GM23338 (cell line): ENCODE results near the gene ZNF491. TPM values are rescaled to one million over a fixed set of nuclear protein-coding genes. Genes with fewer than 3 reads are reported as not detected.

Experiments
- ATAC-seq: fragments of 200-7000 bp; cut with Tn5 transposase; 3 replicates; pipeline ENCODE4 v1.9.1; 2020
- DNase-seq: peaks from one replicate; pipeline ENCODE4 v3.0.0-alpha.2; 2015; ENCODE audit warnings: low spot score
- H2AFZ ChIP-seq: fragments of 200-600 bp; sonication (generic); 2 replicates; pipeline ENCODE4 v1.8.0; 2016; ENCODE audit warnings: antibody characterized with exemption, mild to moderate bottlenecking, moderate library complexity
- H3F3A ChIP-seq: fragments of 200-600 bp; sonication (generic); replicated peaks from 2 replicates; pipeline ENCODE4 v1.8.0; 2017; ENCODE audit warnings: antibody characterized with exemption, mixed run types, low read depth
- H3K27ac ChIP-seq: fragments of 200-600 bp; sonication (generic); 2 replicates; pipeline ENCODE4 v1.6.1; 2016; ENCODE audit warnings: low read depth
- H3K27me3 ChIP-seq: fragments of 200-600 bp; sonication (generic); 2 replicates; pipeline ENCODE4 v1.8.0; 2016; ENCODE audit warnings: mild to moderate bottlenecking, mixed run types, moderate library complexity; ENCODE audit not compliant: insufficient read depth
- H3K36me3 ChIP-seq: fragments of 200-600 bp; sonication (generic); 2 replicates; pipeline ENCODE4 v1.8.0; 2016; ENCODE audit warnings: mild to moderate bottlenecking; ENCODE audit not compliant: insufficient read depth
- H3K4me1 ChIP-seq: fragments of 200-600 bp; sonication (generic); 2 replicates; pipeline ENCODE4 v1.8.0; 2016; ENCODE audit warnings: mild to moderate bottlenecking, moderate library complexity; ENCODE audit not compliant: insufficient read depth
- H3K4me2 ChIP-seq: fragments of 200-600 bp; sonication (generic); 2 replicates; pipeline ENCODE4 v1.7.1; 2017; ENCODE audit warnings: mixed run types
- H3K4me3 ChIP-seq: fragments of 200-600 bp; sonication (generic); 2 replicates; pipeline ENCODE4 v1.6.1; 2016; ENCODE audit warnings: mixed run types
- H3K79me2 ChIP-seq: fragments of 200-600 bp; sonication (generic); replicated peaks from 2 replicates; pipeline ENCODE4 v1.8.0; 2017; ENCODE audit warnings: mild to moderate bottlenecking; ENCODE audit not compliant: insufficient read depth
- H3K9me2 ChIP-seq: fragments of 200-600 bp; sonication (generic); 2 replicates; pipeline ENCODE4 v1.8.0; 2017; ENCODE audit not compliant: insufficient read depth
- H4K20me1 ChIP-seq: fragments of 200-600 bp; sonication (generic); replicated peaks from 2 replicates; pipeline ENCODE4 v1.8.0; 2017; ENCODE audit warnings: mild to moderate bottlenecking; ENCODE audit not compliant: insufficient read depth
- H3K27ac Mint-ChIP-seq: 2 replicates; pipeline ENCODE4 v1.8.0; 2020; ENCODE audit warnings: inconsistent platforms, mild to moderate bottlenecking, moderate library complexity, mixed read lengths
- H3K27me3 Mint-ChIP-seq: 3 replicates; pipeline ENCODE4 v1.8.0; 2022; ENCODE audit warnings: low read depth, mild to moderate bottlenecking, moderate library complexity, mixed read lengths, inconsistent platforms; ENCODE audit not compliant: insufficient read depth, poor library complexity
- H3K36me3 Mint-ChIP-seq: 3 replicates; pipeline ENCODE4 v1.8.0; 2021; ENCODE audit warnings: low read depth, mild to moderate bottlenecking, inconsistent platforms, moderate library complexity, mixed read lengths
- H3K4me1 Mint-ChIP-seq: 3 replicates; pipeline ENCODE4 v1.8.0; 2020; ENCODE audit warnings: mild to moderate bottlenecking, inconsistent platforms, mixed read lengths
- H3K4me3 Mint-ChIP-seq: 3 replicates; pipeline ENCODE4 v1.8.0; 2021; ENCODE audit warnings: moderate library complexity, mild to moderate bottlenecking, inconsistent platforms, mixed read lengths
- H3K9me3 Mint-ChIP-seq: 3 replicates; pipeline ENCODE4 v1.8.0; 2020; ENCODE audit warnings: moderate library complexity, mild to moderate bottlenecking, inconsistent platforms, mixed read lengths
- ETS1 ChIP-seq: IDR thresholded peaks from 2 replicates; pipeline ENCODE4 v1.6.1; 2016; ENCODE audit warnings: antibody characterized with exemption
- EZH2 ChIP-seq: fragments of 200-600 bp; sonication (generic); IDR thresholded peaks from one replicate; pipeline ENCODE4 v1.8.0; 2017; ENCODE audit warnings: antibody characterized with exemption, mild to moderate bottlenecking, low read depth; ENCODE audit not compliant: unreplicated experiment
- NANOG ChIP-seq: IDR thresholded peaks from 2 replicates; pipeline ENCODE4 v1.6.1; 2016; ENCODE audit warnings: antibody characterized with exemption, borderline replicate concordance
- POLR2AphosphoS5 ChIP-seq: IDR thresholded peaks from 2 replicates; pipeline ENCODE4 v1.6.1; 2016; ENCODE audit warnings: antibody characterized with exemption, low read depth
- REST ChIP-seq: IDR thresholded peaks from one replicate; pipeline ENCODE4 v1.6.1; 2018; ENCODE audit warnings: antibody characterized with exemption; ENCODE audit not compliant: unreplicated experiment
- STAT1 ChIP-seq: IDR thresholded peaks from one replicate; pipeline ENCODE4 v1.6.1; 2016; ENCODE audit warnings: antibody characterized with exemption; ENCODE audit not compliant: unreplicated experiment
- ZNF114 ChIP-seq: fragments of 250-450 bp; sonication (Bioruptor Pico); IDR thresholded peaks from 2 replicates; pipeline ENCODE4 v1.5.0; 2020; ENCODE audit warnings: mild to moderate bottlenecking, moderate library complexity
- ZNF331 ChIP-seq: fragments of 250-450 bp; sonication (Bioruptor Pico); IDR thresholded peaks from 2 replicates; pipeline ENCODE4 v1.5.0; 2020; ENCODE audit warnings: low read depth, mild to moderate bottlenecking, moderate library complexity
- ZNF462 ChIP-seq: fragments of 250-450 bp; sonication (Bioruptor Pico); IDR thresholded peaks from 2 replicates; pipeline ENCODE4 v1.5.0; 2020; ENCODE audit warnings: mild to moderate bottlenecking, moderate library complexity
- polyA plus RNA-seq: library from polyadenylated mRNA; unstranded; fragments of >200 nt; fragmentation: Nextera tagmentation; extraction: Ambion mirVana; gene quantifications from 2 replicates; pipeline ENCODE4 v1.2.1, GENCODE V29; 2016
- total RNA-seq: library from RNA; depleted of rRNA; stranded (reverse); fragments of >200 nt; shearing (Covaris generic); gene quantifications from 2 replicates; pipeline ENCODE4 v1.2.3, GENCODE V29; 2014

The ZNF491 gene
- total and polyA plus RNA-seq, 2 experiments from 2014 or later, result 0.32 to 1.3 TPM

GRCh38 chr19:11814700-11815035 lies 16.3 kb downstream of the ZNF491 start (continued):
- TF ChIP-seq REST (no peak), POLR2AphosphoS5 (no peak), EZH2 (no peak), ZNF331 (no peak)

GRCh38 chr19:11821474-11822109 lies 23.3 kb downstream of the ZNF491 start:
- ATAC-seq, result no peak
- DNase-seq, result no peak
- Histone ChIP-seq H2AFZ (no peak overlapping the region), H3K9me2 (0 out of 2 replicates have a peak, but pooled peaks cover 4% of the 10 kb centered on the region), H3F3A (no peaks in the 10 kb centered on the region), H3K4me2 (no peak overlapping the region), H3K4me3 (no peak overlapping the region), H4K20me1 (peaks cover 2% of the 10 kb centered on the region), H3K4me1 (no peaks in the 10 kb centered on the region), H3K27me3 (no peaks in the 10 kb centered on the region), H3K27ac (no peak overlapping the region), H3K79me2 (no peaks in the 10 kb centered on the region), H3K36me3 (no peaks in the 10 kb centered on the region)
- peaks cover 88% of the 10 kb centered on the region for H3K9me3 Mint-ChIP-seq
- H3K27me3 Mint-ChIP-seq, result no peaks in the 10 kb centered on the region
- H3K4me1 Mint-ChIP-seq, result no peaks in the 10 kb centered on the region
- H3K36me3 Mint-ChIP-seq, result peaks cover 21% of the 10 kb centered on the region
- H3K27ac Mint-ChIP-seq, result no peak overlapping the region
- no peak overlapping the region for H3K4me3 Mint-ChIP-seq
- no peak for TF ChIP-seq NANOG
- TF ChIP-seq ZNF462 (CRISPR knock-in tag), result no peak
- no peak for TF ChIP-seq REST
- no peak for TF ChIP-seq STAT1
- TF ChIP-seq ZNF114, result no peak
- TF ChIP-seq EZH2, result no peak
- TF ChIP-seq ETS1, result no peak
